ENCODE data around the gene SGIP1. TPM values are rescaled to one million over a fixed set of nuclear protein-coding genes. Genes with fewer than 3 reads are reported as not detected.

SGIP1 gene
- total RNA-seq, 4 donors from 2014 or later, result 0.10 to 2.8 (median 0.66) TPM

DNA sequence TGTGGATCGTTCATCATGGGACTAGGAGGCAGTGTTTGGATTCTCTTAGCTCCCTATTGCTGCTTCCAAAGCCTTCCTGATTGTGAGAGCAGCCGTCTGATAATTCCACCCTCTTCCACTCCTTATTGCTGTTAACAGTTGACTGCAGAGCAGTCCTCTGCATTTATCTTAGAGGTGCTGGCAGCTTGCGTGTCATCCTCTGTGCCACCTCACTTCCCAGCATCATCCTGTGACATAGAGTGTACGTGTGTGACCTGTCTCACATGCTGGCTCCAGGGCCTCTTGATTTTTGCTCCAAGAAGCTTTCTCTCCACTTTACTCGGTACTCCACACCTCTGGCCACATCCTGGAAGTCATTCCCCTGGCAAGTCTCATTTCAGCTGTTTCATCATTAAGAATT is 165.3 kb downstream of the SGIP1 start:
- TF ChIP-seq POLR2AphosphoS5 (IDR thresholded peaks at IDR 0.05), result no peak
- no peak for TF ChIP-seq EP300 (IDR thresholded peaks at IDR 0.05)
- TF ChIP-seq POLR2A (IDR thresholded peaks at IDR 0.05), result no peak
- TF ChIP-seq, protein P1, sequence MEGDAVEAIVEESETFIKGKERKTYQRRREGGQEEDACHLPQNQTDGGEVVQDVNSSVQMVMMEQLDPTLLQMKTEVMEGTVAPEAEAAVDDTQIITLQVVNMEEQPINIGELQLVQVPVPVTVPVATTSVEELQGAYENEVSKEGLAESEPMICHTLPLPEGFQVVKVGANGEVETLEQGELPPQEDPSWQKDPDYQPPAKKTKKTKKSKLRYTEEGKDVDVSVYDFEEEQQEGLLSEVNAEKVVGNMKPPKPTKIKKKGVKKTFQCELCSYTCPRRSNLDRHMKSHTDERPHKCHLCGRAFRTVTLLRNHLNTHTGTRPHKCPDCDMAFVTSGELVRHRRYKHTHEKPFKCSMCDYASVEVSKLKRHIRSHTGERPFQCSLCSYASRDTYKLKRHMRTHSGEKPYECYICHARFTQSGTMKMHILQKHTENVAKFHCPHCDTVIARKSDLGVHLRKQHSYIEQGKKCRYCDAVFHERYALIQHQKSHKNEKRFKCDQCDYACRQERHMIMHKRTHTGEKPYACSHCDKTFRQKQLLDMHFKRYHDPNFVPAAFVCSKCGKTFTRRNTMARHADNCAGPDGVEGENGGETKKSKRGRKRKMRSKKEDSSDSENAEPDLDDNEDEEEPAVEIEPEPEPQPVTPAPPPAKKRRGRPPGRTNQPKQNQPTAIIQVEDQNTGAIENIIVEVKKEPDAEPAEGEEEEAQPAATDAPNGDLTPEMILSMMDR (IDR thresholded peaks at IDR 0.05), result no peak
- DNase-seq (ENCODE audit: low spot score in 2 of 2), result no peak
- Histone ChIP-seq H3K36me3 (no peaks in the 10 kb centered on the region), H3K9me3 (no peaks in the 10 kb centered on the region), H3K4me1 (no peaks in the 10 kb centered on the region), H3K4me3 (no peak overlapping the region), H3K27ac (no peak overlapping the region), H3K27me3 (no peaks in the 10 kb centered on the region)
- 83% methylated on average over 5 of the region's 5 CpGs for WGBS

DNA sequence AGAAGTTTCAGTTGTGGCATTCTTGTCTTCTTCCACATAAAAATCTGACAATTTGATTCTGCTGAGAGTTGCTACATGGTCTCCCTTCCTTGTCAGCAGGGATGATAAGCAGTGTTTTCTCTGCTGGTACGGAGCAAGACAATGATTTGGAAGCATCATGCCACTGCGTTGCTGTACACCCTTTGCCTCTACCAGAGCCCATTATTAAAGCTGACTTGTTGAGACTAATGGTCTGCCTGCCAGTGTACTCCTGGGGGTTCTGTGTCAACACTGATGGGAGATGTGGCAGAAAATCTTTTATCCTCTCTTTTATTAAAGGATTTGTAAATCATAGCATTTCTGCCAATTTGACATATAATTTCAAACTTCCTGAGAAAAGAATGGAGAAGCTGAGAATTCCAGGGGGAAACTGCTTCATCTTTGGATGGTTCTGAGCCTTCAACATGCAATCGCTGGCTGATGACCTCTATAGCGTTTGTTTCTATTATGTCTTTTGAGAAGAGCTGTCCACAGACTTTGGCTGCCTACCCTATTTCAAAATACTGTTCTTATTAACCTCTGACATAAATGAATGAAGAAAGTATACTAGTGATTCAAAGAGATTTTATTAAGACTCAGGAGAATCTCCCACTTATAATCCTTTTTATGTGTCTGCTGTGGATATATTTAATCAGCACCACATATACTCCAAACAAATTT is 170.4 kb downstream of the SGIP1 start:
- no peak for DNase-seq (ENCODE audit: low spot score in 2 of 2)
- H3K4me3 ChIP-seq, result no peak overlapping the region
- H3K9me3 ChIP-seq, result no peaks in the 10 kb centered on the region
- WGBS, result 74% methylated on average over 4 of the region's 4 CpGs
- H3K27me3 ChIP-seq, result no peaks in the 10 kb centered on the region
- H3K27ac ChIP-seq, result no peak overlapping the region
- no peaks in the 10 kb centered on the region for H3K36me3 ChIP-seq
- TF ChIP-seq EP300 (IDR thresholded peaks at IDR 0.05) (no peak), POLR2AphosphoS5 (IDR thresholded peaks at IDR 0.05) (no peak), POLR2A (IDR thresholded peaks at IDR 0.05) (no peak)
- TF ChIP-seq, protein P1 (IDR thresholded peaks at IDR 0.05), result no peak
- no peaks in the 10 kb centered on the region for H3K4me1 ChIP-seq

DNA sequence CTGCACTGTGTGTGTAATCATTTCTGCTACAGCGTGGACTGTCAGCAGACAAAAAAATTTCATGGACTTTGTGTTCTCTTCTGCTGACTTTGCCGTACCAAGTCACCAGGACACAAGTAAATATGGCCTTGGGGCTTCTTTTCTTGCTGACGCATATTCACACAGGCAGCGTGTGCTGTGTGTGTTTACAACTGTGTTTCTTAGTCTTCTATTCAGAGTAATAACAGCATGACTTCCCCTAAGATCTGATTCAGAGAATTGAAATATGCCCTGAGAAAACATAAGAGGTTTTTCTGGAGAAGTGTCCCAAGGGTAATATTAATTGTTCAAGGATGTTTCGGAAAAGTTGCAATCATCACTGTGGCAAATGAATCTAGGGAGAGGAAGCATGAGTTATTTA is 171.2 kb downstream of the SGIP1 start:
- TF ChIP-seq, protein P1 (IDR thresholded peaks at IDR 0.05), result no peak
- TF ChIP-seq POLR2A (IDR thresholded peaks at IDR 0.05) (no peak), POLR2AphosphoS5 (IDR thresholded peaks at IDR 0.05) (no peak), EP300 (IDR thresholded peaks at IDR 0.05) (no peak)
- 36% methylated on average over 5 of the region's 5 CpGs for WGBS

DNA sequence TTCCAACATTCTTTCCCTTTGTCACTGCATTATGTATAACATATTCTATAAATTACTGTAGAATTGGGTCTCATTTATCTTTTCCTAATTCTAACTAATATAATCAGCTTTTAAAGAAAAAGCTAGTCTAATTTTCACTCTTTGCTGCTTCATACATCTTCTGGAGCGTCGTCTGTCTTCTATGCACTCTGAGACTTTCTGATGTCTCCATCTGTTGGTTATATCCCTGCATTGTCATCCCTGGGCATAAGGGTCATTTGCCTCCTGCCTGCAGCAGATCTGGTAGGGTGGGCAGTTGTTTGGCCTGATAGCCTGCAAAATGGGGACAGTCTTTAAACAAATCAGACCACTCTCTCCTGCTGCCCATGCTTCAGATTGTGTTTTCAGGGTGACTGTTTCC is 177.5 kb downstream of the SGIP1 start:
- Histone ChIP-seq H3K36me3 (no peaks in the 10 kb centered on the region), H3K9me3 (no peaks in the 10 kb centered on the region), H3K4me3 (no peak overlapping the region), H3K4me1 (no peaks in the 10 kb centered on the region), H3K27me3 (no peaks in the 10 kb centered on the region), H3K27ac (no peak overlapping the region)
- TF ChIP-seq POLR2A (IDR thresholded peaks at IDR 0.05), result no peak
- no peak for TF ChIP-seq POLR2AphosphoS5 (IDR thresholded peaks at IDR 0.05)
- TF ChIP-seq, protein P1 (IDR thresholded peaks at IDR 0.05), result no peak
- no peak for TF ChIP-seq EP300 (IDR thresholded peaks at IDR 0.05)
- DNase-seq (ENCODE audit: low spot score in 2 of 2), result no peak
- WGBS, result 32% methylated on average over 2 of the region's 2 CpGs

More for the DNA sequence above, 171.2 kb downstream of the SGIP1 start:
- Histone ChIP-seq H3K4me3 (no peak overlapping the region), H3K27ac (no peak overlapping the region), H3K36me3 (no peaks in the 10 kb centered on the region), H3K4me1 (no peaks in the 10 kb centered on the region), H3K9me3 (no peaks in the 10 kb centered on the region), H3K27me3 (no peaks in the 10 kb centered on the region)
- DNase-seq (ENCODE audit: low spot score in 2 of 2), result no peak

DNA sequence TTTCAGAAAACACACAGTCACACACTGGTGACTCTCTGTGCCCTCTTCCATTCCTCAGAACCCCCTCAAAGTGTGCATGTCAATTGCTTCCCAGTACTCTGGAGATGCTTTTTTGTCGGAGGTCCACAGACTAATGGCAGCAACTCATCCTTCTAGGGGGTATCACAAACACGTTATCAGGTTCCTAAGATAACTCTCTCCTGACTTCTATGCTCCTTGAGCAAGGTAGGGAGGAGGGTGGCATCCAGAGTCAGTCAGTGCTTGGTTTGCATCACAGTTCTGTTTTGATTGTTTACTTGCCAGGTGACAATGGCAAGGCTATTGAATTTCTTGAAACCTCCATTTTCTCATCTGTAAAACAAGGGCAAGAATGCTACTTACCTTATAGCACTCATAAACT is 178.9 kb downstream of the SGIP1 start:
- H3K27ac ChIP-seq, result no peak overlapping the region
- no peaks in the 10 kb centered on the region for H3K36me3 ChIP-seq
- H3K4me3 ChIP-seq, result no peak overlapping the region
- no peaks in the 10 kb centered on the region for H3K27me3 ChIP-seq
- no peaks in the 10 kb centered on the region for H3K4me1 ChIP-seq
- DNase-seq (ENCODE audit: low spot score in 2 of 2), result no peak
- H3K9me3 ChIP-seq, result no peaks in the 10 kb centered on the region
- 60% methylated on average over 2 of the region's 2 CpGs for WGBS
- TF ChIP-seq EP300 (IDR thresholded peaks at IDR 0.05) (no peak), POLR2AphosphoS5 (IDR thresholded peaks at IDR 0.05) (no peak), POLR2A (IDR thresholded peaks at IDR 0.05) (no peak)
- TF ChIP-seq, protein P1 (IDR thresholded peaks at IDR 0.05), result no peak
